Mammary epithelial cell (primary cell): ENCODE data around the gene ADRA2A.

ENCODE experiments used
- EZH2 ChIP-seq: IDR thresholded peaks from 2 replicates; pipeline ENCODE4 v1.6.1; 2012; ENCODE audit warnings: low read length, inconsistent platforms, borderline replicate concordance
- TF ChIP-seq, protein P1 (sequence below), 2 donors: IDR thresholded peaks in 1 of 2; conservative IDR thresholded peaks in 1 of 2; 2 replicates each; pipeline ENCODE4 v1.5.1; 2011 to 2012; ENCODE audit warnings: inconsistent platforms in 2 of 2, low read length in 2 of 2, mild to moderate bottlenecking in 2 of 2, control low read depth in 1 of 2, low read depth in 1 of 2; ENCODE audit not compliant: insufficient read depth in 1 of 2; ENCODE audit errors: extremely low read depth in 1 of 2

DNA sequence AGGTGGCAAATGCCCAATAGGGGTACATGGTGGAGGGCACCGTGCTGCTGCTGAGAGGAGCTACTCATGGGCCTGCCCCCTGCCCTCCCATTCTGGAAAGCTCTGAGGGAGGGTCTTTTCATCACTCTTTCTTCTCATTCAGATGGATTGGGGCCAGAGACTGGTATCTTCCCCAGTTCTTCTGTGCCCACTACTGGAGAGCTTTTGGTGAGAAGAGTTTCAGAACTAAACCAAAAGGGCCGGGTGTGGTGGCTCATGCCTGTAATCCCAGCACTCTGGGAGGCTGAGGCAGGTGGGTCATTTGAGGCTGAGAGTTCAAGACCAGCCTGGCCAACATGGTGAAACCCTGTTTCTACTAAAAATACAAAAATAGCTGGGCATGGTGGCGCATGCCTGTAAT lies 12.5 kb downstream of the ADRA2A start:
- TF ChIP-seq, protein P1, sequence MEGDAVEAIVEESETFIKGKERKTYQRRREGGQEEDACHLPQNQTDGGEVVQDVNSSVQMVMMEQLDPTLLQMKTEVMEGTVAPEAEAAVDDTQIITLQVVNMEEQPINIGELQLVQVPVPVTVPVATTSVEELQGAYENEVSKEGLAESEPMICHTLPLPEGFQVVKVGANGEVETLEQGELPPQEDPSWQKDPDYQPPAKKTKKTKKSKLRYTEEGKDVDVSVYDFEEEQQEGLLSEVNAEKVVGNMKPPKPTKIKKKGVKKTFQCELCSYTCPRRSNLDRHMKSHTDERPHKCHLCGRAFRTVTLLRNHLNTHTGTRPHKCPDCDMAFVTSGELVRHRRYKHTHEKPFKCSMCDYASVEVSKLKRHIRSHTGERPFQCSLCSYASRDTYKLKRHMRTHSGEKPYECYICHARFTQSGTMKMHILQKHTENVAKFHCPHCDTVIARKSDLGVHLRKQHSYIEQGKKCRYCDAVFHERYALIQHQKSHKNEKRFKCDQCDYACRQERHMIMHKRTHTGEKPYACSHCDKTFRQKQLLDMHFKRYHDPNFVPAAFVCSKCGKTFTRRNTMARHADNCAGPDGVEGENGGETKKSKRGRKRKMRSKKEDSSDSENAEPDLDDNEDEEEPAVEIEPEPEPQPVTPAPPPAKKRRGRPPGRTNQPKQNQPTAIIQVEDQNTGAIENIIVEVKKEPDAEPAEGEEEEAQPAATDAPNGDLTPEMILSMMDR (conservative IDR thresholded peaks at IDR 0.05 in 1 of 2, IDR thresholded peaks at IDR 0.05 in 1 of 2; ENCODE audit: extremely low read depth in 1 of 2, insufficient read depth in 1 of 2, low read depth in 1 of 2, low read length in 2 of 2) = no peak
- TF ChIP-seq EZH2 = no peak
